Nephron (organoid): ENCODE results near the gene EXOC6.

Experiments
- H3K27ac Mint-ChIP-seq, 3 experiments: 2 replicates each; pipeline ENCODE4 v1.8.0; 2020; ENCODE audit warnings: mixed read lengths in 3 of 3, mild to moderate bottlenecking in 2 of 3, moderate library complexity in 1 of 3
- H3K27me3 Mint-ChIP-seq: 2 replicates; pipeline ENCODE4 v1.8.0; 2021; ENCODE audit warnings: low read depth, mild to moderate bottlenecking, moderate library complexity, mixed read lengths
- H3K36me3 Mint-ChIP-seq: 2 replicates; pipeline ENCODE4 v1.8.0; 2020; ENCODE audit warnings: low read depth, mixed read lengths
- H3K4me1 Mint-ChIP-seq: 2 replicates; pipeline ENCODE4 v1.8.0; 2020; ENCODE audit warnings: mixed read lengths
- H3K4me3 Mint-ChIP-seq, 3 experiments: 2 replicates each; pipeline ENCODE4 v1.8.0; 2020; ENCODE audit warnings: mild to moderate bottlenecking in 3 of 3, mixed read lengths in 3 of 3, moderate library complexity in 2 of 3
- H3K9me3 Mint-ChIP-seq: 2 replicates; pipeline ENCODE4 v1.8.0; 2020; ENCODE audit warnings: mixed read lengths
- CTCF ChIP-seq, 3 experiments: fragments of 200-600 bp; sonication (generic); IDR thresholded peaks; one replicate each; pipeline ENCODE4 v1.5.0; 2021; ENCODE audit warnings: antibody characterized with exemption in 3 of 3; ENCODE audit not compliant: unreplicated experiment in 3 of 3

EXOC6 gene

DNA sequence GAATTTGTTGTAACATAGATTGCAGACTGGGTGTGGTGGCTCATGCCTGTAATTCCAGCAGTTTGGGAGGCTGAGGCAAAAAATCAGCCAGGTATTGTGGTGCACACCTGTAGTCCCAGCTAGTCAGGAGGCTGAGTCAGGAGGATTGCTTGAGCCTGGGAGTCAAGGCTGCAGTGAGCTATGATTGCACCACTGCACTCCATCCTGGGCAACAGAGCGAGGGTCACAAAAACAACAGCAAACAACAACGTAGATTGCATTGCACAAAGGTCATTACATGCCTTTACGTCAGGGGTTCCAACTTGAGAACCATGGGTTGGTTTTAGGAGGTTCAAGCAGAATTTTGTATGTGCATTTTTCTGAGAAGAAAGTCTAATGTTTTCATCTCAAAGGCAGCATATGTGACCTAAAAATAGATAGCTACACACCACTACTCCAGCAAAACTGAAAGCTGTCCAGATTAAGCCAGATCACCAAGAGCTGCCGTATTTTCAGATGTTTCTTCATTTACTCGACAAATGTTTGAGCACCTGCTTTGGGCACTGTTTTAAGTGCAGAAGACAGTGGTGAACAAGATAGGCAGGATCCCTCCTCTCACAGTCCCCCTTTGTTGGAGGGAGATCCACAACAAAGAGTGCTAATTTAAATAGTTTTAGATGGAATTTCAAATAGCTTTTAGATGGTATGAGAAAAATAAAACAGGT, 183.9 kb downstream of the EXOC6 start:
- peaks cover under 1% of the 10 kb centered on the region for H3K9me3 Mint-ChIP-seq
- no peak overlapping the region for H3K27ac Mint-ChIP-seq
- peaks cover 29% of the 10 kb centered on the region for H3K4me1 Mint-ChIP-seq
- no peak for TF ChIP-seq CTCF (IDR thresholded peaks at IDR 0.05; ENCODE audit: unreplicated experiment in 3 of 3)
- no peaks in the 10 kb centered on the region for H3K27me3 Mint-ChIP-seq
- no peak overlapping the region for H3K4me3 Mint-ChIP-seq
- peaks cover 13% of the 10 kb centered on the region for H3K36me3 Mint-ChIP-seq

DNA sequence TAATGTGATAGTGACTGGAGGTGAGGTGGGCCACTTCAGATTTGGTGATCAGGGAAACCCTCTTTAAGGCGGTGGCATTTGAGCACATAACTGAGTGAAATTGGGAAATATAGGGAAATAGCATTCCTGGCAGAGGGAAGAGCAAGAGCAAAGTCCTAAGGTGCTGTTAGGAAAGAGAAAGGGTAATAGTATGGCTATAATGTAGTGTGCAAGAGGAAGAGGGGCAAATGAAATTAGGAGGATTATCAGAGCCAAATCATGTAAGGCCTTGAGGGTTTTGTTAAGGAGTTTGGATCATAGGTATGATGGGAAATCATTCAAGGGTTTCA, 184.5 kb downstream of the EXOC6 start:
- Mint-ChIP-seq H3K27ac (no peak overlapping the region), H3K9me3 (no peaks in the 10 kb centered on the region), H3K4me1 (peaks cover 29% of the 10 kb centered on the region), H3K4me3 (no peak overlapping the region), H3K27me3 (no peaks in the 10 kb centered on the region), H3K36me3 (peaks cover 7% of the 10 kb centered on the region)
- TF ChIP-seq CTCF (IDR thresholded peaks at IDR 0.05; ENCODE audit: unreplicated experiment in 3 of 3): no peak

DNA sequence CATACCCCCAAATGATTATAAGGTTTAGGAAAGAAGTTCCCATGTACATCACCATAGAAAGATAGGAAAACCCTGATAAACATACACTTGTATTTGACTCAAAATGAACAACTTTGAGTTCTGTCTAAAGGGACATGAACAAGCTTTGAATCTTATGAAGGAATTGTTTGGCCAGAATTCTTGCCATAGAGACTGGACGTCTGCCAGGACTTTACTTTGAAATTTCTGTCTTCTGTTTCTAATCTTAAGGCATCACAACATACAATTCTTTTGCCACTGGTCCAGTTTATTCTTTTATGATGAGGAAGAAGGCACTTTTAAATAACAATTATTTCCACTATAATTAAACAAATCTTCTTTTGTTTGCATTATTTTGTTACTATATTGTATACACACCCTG, 186.1 kb downstream of the EXOC6 start:
- Mint-ChIP-seq H3K27me3 (no peaks in the 10 kb centered on the region), H3K36me3 (peaks cover 2% of the 10 kb centered on the region), H3K4me1 (peaks cover 29% of the 10 kb centered on the region), H3K27ac (no peak overlapping the region), H3K9me3 (no peaks in the 10 kb centered on the region), H3K4me3 (no peak overlapping the region)
- no peak for TF ChIP-seq CTCF (IDR thresholded peaks at IDR 0.05; ENCODE audit: unreplicated experiment in 3 of 3)

GRCh38 chr10:93039110-93039509, 190.8 kb downstream of the EXOC6 start:
- no peaks in the 10 kb centered on the region for H3K9me3 Mint-ChIP-seq
- H3K27ac Mint-ChIP-seq: no peak overlapping the region
- no peaks in the 10 kb centered on the region for H3K36me3 Mint-ChIP-seq
- H3K27me3 Mint-ChIP-seq: no peaks in the 10 kb centered on the region
- H3K4me3 Mint-ChIP-seq: no peak overlapping the region
- TF ChIP-seq CTCF (IDR thresholded peaks at IDR 0.05; ENCODE audit: unreplicated experiment in 3 of 3): no peak
- peaks cover 8% of the 10 kb centered on the region for H3K4me1 Mint-ChIP-seq

DNA sequence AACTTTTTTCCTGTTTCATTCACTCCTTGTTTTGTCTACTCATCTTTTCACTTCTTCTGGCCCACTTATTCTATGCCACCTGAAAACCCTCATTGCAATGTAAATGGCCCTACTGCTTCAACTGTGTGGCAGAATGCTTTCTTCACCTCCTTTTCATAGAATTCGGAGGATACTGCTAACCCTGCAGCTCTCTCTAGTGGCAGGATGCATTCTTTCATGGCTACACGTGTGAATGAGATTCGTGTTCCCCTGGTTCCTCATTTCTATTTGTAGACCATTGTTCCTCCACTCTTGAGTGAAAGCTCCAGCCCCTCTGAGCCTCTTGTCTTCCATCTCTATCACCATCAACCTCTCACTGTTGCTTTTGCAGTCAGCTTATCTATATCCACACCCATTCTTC, 191.4 kb downstream of the EXOC6 start:
- no peaks in the 10 kb centered on the region for H3K36me3 Mint-ChIP-seq
- no peaks in the 10 kb centered on the region for H3K27me3 Mint-ChIP-seq
- H3K27ac Mint-ChIP-seq: no peak overlapping the region
- no peaks in the 10 kb centered on the region for H3K9me3 Mint-ChIP-seq
- TF ChIP-seq CTCF (IDR thresholded peaks at IDR 0.05; ENCODE audit: unreplicated experiment in 3 of 3): no peak
- no peak overlapping the region for H3K4me3 Mint-ChIP-seq
- H3K4me1 Mint-ChIP-seq: peaks cover 2% of the 10 kb centered on the region

DNA sequence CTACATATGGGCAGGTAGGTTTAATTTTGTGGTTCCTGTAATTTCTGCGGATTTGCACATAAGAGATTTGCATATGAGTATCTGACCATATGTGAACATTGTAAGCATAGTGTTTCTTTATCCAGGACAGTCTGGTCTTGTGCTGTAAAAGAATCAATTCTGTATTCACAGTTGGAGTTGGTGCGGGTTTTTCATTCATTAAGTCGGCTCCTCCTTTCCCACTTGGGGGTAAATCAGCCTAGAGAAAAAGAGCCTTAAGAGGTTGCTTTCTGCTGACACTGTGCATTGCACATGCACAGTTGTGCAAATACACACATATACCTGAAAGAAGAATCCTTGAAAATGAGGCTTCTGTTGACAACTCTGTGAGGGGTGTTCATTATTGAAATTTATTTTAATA, 206.2 kb downstream of the EXOC6 start:
- Mint-ChIP-seq H3K4me1 (no peaks in the 10 kb centered on the region), H3K9me3 (no peaks in the 10 kb centered on the region), H3K4me3 (no peak overlapping the region), H3K27me3 (peaks cover 11% of the 10 kb centered on the region), H3K27ac (no peak overlapping the region), H3K36me3 (peaks cover 15% of the 10 kb centered on the region)
- no peak for TF ChIP-seq CTCF (IDR thresholded peaks at IDR 0.05; ENCODE audit: unreplicated experiment in 3 of 3)
